ENCODE measurements around the gene NRIP2.

NRIP2 gene

DNA sequence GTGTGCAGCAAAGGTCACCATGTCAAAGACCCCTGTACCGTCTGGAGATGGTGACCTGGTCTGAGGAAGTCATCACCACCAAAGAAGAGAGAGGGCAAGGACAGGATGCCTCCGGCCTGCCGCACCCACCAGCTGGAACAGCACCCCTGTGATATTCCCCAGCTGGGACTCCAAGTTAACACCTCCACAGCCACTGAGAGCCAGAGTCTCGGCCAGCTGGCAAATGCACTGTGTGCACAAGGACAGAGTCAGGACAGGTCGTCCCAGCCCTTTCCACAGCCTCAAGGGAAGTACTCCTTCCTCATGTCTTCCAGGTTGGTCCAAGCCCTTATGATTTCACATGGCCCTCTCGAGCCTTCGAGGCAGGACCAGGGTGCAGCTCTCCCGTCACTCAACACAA lies 59.4 kb downstream of the NRIP2 start:
- no peak for DNase-seq (ENCODE audit: low read depth, low spot score)

Data from activated naive CD8-positive, alpha-beta T cell treated with anti-CD3 and anti-CD28 coated beads, Interleukin-2, amount 50 U/mL, for 16 hours (primary cell).